HG03565 (cell line): ENCODE results near the gene ANKS3.

Source experiments
- ATAC-seq: cut with Tn5 transposase; IDR thresholded peaks from one replicate; pipeline ENCODE4 v1.9.1; 2021; ENCODE audit warnings: mild to moderate bottlenecking, moderate library complexity; ENCODE audit not compliant: unreplicated experiment

ANKS3 gene

GRCh38 chr16:4674926-4675530, 59.0 kb downstream of the ANKS3 start:
- no peak for ATAC-seq

GRCh38 chr16:4673387-4674046, 60.6 kb downstream of the ANKS3 start:
- ATAC-seq = no peak

GRCh38 chr16:4668313-4668960, 65.6 kb downstream of the ANKS3 start:
- ATAC-seq = no peak

DNA sequence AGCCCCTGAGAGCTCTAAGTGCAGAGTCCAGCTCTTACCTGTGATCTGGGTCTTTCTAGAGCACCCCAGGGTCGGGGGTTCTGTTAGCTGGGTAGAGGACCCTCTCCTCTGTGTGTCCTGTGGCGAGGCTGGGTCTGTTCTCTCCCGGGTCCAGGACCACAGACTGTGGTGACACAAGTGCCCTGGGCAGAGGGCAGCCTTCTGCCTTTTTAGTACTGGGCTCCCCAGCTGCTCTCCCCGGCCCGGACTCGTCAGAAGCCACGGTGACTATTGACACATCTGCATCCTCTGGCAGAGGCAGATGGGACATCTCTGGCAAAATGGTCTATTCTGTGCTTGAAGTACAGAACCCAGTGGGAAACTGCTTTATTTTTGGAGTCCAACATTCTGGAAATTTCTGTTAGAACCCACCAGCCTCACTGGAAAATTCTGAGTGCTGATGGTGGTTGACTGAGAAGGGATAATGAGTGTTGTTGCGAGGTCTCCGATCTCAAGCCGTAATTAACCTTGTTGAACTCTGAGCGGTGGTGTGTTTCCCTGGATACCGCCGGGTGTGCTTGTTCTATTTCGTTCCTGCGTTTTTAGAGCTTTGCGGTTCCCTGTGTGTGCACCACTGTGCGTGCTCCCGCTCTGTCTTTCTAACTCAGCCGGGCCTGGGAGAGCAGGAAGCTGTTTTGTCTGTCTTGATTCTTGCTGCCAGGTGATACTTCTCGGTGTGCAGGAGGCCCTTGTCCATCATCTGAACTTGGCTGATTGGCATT, 66.7 kb downstream of the ANKS3 start:
- no peak for ATAC-seq

- no peak for ATAC-seq
These were observed 67.4 kb downstream of the ANKS3 start for GRCh38 chr16:4666537-4667202.

DNA sequence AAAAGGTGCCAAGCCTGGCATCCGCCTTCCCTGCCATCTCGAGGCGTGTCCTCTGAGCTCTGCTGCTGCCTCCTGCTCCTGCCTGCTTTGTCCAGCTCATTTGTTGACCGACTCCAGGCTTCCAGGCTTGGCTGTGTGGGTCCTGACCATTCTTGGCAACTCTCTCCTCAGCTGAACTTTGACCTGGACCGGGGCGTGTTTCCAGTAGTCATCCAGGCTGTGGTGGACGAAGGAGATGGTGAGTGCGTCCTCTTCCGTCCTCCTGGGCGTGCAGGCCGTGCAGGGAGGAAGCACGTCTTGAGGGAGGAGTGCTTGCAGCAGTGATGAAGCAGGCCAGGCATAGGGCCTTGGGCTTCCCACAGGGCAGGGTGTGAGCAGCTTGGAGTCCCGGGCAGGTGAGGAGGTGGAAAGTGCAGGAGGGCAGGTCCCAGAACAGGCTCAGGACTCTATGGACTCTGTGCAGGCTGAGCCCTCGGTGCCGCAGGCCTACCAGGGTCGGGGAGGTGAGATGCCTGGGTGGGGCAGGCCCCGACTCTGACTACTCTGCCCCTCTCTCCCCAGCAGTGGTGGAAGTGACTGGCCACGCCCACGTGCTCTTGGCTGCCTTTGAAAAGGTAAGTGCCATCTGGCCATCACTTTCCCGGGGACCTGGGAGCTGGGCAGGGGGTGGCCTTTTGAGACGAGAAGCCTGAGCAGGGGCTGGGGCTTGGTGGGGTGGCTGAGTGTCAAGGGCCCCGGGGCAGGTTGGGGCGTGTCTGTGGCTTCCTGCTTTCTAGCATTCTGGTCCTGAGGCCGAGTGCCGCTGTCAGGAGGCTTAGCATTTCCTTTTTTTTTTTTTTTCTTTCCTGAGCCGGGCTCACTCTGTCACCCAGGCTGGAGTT, 69.3 kb downstream of the ANKS3 start:
- ATAC-seq = no peak

GRCh38 chr16:4663777-4664465, 70.2 kb downstream of the ANKS3 start:
- no peak for ATAC-seq

- no peak for ATAC-seq
These were observed 70.7 kb downstream of the ANKS3 start for GRCh38 chr16:4663465-4663776.

GRCh38 chr16:4661661-4662060, 72.4 kb downstream of the ANKS3 start:
- ATAC-seq = no peak

DNA sequence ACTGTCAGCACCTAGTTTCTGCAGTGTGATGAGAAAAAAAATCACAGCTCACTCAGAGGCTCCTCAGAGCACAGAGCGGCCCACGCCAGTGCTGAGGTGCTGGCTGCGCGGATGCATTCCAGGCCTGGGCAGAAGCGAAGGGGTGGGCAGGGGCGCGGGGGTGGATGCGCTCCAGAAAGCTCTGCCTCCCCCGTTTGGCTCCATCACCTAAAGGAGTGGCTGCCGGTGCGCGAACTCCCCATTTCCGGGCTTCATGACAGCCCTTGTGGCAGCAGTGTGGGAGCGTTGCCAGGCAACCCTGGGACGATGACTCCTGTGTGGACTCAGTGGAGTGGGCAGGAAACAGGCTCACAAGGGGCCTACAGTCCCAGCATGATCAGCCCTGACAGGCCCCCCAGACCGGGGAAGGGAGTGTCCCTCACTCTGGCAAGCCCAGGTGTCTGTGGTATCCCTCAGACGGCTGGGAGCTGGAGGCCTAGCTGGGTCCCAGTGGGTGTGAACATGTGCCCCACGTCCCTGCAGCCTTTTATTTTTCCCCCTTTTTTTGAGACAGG, 73.5 kb downstream of the ANKS3 start:
- ATAC-seq = no peak

DNA sequence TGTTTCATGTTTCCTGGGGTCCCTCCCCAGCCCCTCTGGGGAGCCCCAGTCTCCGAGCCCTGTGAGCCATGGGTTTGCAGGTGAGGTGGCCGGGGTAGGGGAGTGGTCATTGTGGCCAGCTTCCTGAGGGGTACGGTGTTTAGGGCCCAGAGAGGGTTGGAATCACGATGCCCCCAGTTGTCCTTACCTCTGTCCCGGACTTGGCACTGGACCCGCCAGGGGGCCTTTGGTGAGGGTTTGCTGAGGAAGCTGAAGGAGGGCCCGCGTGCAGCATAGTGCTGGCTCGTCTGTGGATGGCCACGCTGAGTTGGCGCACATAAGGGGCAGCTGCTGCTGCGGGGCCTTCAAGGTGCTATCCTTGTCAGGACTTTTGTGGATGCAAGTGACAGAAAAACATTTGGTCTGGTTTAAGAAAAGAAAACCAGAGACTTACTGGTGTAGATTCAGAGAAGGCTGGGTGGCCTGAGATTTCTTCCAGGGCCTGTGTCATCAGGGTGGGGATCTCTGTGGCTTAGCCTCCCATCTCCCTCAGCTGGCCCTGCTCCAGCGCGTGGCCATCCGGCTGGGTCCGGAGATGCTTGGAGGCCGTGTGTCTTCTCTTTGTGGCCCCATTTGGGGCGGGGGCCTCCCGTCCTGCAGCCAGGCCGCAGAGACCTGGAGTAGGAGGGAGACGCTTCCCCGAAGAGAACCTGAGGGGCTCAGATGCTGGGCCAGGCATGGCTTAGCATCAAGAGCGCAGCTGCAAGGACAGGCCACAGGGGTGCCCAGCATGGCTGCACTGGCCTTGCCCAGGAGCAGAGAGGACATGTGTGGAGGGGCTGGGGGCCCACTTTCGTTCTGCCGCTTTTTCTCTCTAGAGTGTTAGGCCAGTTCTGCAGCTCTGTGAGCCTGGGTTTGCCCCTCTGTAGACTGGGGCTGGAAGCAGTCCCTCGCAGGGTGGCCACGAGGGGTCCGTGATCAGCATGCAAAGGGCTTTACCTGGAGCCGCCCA, 74.4 kb downstream of the ANKS3 start:
- no peak for ATAC-seq

- no peak for ATAC-seq
These were observed 77.1 kb downstream of the ANKS3 start for GRCh38 chr16:4656695-4657686.

GRCh38 chr16:4656221-4656620, 77.8 kb downstream of the ANKS3 start:
- no peak for ATAC-seq

GRCh38 chr16:4655801-4656200, 78.3 kb downstream of the ANKS3 start:
- ATAC-seq = no peak

GRCh38 chr16:4654964-4655590, 79.0 kb downstream of the ANKS3 start:
- no peak for ATAC-seq
